Measurements from ENCODE around the gene ALG9. TPM values are rescaled to one million over a fixed set of nuclear protein-coding genes. Genes with fewer than 3 reads are reported as not detected.
A peak's percentile ranks its signal among the peaks of the same experiment; 100 is the strongest.

ALG9 gene
- total RNA-seq, 1 donor from 2014 or later = 19.2 TPM

- DNase-seq (ENCODE audit: low read depth) = no peak
- TF ChIP-seq, protein P1, sequence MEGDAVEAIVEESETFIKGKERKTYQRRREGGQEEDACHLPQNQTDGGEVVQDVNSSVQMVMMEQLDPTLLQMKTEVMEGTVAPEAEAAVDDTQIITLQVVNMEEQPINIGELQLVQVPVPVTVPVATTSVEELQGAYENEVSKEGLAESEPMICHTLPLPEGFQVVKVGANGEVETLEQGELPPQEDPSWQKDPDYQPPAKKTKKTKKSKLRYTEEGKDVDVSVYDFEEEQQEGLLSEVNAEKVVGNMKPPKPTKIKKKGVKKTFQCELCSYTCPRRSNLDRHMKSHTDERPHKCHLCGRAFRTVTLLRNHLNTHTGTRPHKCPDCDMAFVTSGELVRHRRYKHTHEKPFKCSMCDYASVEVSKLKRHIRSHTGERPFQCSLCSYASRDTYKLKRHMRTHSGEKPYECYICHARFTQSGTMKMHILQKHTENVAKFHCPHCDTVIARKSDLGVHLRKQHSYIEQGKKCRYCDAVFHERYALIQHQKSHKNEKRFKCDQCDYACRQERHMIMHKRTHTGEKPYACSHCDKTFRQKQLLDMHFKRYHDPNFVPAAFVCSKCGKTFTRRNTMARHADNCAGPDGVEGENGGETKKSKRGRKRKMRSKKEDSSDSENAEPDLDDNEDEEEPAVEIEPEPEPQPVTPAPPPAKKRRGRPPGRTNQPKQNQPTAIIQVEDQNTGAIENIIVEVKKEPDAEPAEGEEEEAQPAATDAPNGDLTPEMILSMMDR (conservative IDR thresholded peaks at IDR 0.05; ENCODE audit: low read depth, low read length) = no peak
- peak overlapping the region; percentile 67 for H3K4me3 ChIP-seq (ENCODE audit: low read depth, low read length)
Measured at GRCh38 chr11:111913997-111914396, 42.6 kb upstream of the ALG9 start.

DNA sequence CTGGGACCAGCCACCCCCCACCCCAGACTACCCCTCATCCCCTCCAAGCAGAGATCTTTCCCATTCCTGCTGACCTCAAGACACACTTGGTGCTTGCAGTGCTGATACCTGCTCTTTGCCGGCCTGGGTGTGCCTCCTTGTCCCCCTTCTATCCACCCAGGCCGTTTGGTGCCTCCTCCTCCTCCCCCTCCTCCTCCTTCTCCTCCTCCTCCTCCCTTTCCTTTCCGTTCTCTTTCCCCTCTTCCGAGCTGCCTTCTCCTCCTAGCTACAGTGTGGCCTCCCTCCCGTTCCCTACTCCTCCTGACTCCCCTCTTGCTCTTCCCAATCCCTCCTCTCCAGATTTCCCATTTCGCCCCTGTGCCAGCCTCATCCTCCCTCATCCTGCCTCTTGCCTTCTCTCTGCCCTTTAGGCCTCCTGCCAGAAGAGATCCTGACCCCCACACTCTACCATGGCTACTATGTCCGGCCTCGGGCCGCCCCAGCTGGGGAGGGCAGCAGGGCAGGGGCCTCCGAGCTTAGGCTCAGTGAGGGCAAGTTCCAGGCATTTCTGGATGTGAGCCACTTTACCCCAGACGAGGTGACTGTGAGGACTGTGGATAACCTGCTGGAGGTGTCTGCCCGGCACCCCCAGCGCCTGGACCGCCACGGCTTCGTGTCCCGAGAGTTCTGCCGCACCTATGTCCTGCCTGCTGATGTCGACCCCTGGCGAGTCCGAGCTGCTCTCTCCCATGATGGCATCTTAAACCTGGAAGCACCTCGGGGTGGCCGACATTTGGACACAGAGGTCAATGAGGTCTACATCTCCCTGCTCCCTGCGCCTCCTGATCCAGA lies 41.9 kb upstream of the ALG9 start:
- TF ChIP-seq, protein P1 (conservative IDR thresholded peaks at IDR 0.05; ENCODE audit: low read depth, low read length) = no peak
- peak overlapping the region; percentile 67 for H3K4me3 ChIP-seq (ENCODE audit: low read depth, low read length)
- DNase-seq (ENCODE audit: low read depth) = no peak

DNA sequence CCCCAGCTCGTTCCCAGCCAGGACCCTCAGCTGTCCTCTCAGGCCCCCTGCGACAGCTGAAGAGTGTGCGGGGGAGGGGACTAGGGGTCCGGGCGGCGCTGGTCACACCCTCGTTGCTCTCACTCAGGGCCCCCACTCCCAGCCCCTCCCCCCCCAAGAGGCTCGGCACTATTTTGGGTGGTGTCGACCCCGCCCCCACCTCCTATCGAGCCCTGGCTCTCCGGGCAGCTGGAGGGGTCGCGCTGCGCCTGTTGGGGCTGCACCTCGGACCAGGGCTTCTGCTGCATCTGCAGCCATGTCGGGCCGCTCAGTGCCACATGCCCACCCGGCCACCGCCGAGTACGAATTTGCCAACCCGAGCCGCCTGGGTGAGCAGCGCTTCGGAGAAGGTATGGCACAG lies 41.2 kb upstream of the ALG9 start, which contains the start of gene HSPB2:
Gene HSPB2, plus strand, starts transcription at position 200 of the 400 bp plus-strand sequence. Its CDS starts 96 bp downstream, at position 296.
- peak within 1 kb of the TSS; percentile 67 for H3K4me3 ChIP-seq (ENCODE audit: low read depth, low read length)
- no peak for DNase-seq (ENCODE audit: low read depth)
- TF ChIP-seq, protein P1 (conservative IDR thresholded peaks at IDR 0.05; ENCODE audit: low read depth, low read length) = no peak

- peak; percentile 100 for DNase-seq (ENCODE audit: low read depth)
- TF ChIP-seq, protein P1 (conservative IDR thresholded peaks at IDR 0.05; ENCODE audit: low read depth, low read length) = no peak
- H3K4me3 ChIP-seq (ENCODE audit: low read depth, low read length) = peak within 1 kb of the TSS; percentile 67
Measured at GRCh38 chr11:111911563-111912401, 40.4 kb upstream of the ALG9 start, which contains the start of gene CRYAB. Gene CRYAB (minus strand): TSS chr11:111911770. CDS start chr11:111911724, 46 bp downstream.

GRCh38 chr11:111910676-111911562 lies 39.5 kb upstream of the ALG9 start:
- peak overlapping the region; percentile 67 for H3K4me3 ChIP-seq (ENCODE audit: low read depth, low read length)
- TF ChIP-seq, protein P1 (conservative IDR thresholded peaks at IDR 0.05; ENCODE audit: low read depth, low read length) = no peak
- no peak for DNase-seq (ENCODE audit: low read depth)

- TF ChIP-seq, protein P1 (conservative IDR thresholded peaks at IDR 0.05; ENCODE audit: low read depth, low read length) = no peak
- no peak for DNase-seq (ENCODE audit: low read depth)
- H3K4me3 ChIP-seq (ENCODE audit: low read depth, low read length) = peak overlapping the region; percentile 67
Measured at GRCh38 chr11:111909378-111909777, 38.0 kb upstream of the ALG9 start.
